ENCODE results near the gene SNAPC3.
"Not testable (repeated sequence)": the region's sequence is repeated elsewhere in the genome, so short reads cannot be mapped to it uniquely, and the experiment has no call there.

SNAPC3 gene

GRCh38 chr9:15423231-15423985, 732 bp downstream of the SNAPC3 start:
- no peak for DNase-seq

GRCh38 chr9:15426019-15426418, 3.3 kb downstream of the SNAPC3 start:
- no peak for DNase-seq

GRCh38 chr9:15427702-15428101, 5.0 kb downstream of the SNAPC3 start:
- not testable (repeated sequence) for DNase-seq

GRCh38 chr9:15430920-15431844, 8.5 kb downstream of the SNAPC3 start:
- DNase-seq, result no peak

GRCh38 chr9:15433191-15433590, 10.5 kb downstream of the SNAPC3 start:
- DNase-seq, result no peak

GRCh38 chr9:15433661-15434060, 11.0 kb downstream of the SNAPC3 start:
- DNase-seq, result no peak

- DNase-seq, result no peak
Measured at GRCh38 chr9:15438891-15439290, 16.2 kb downstream of the SNAPC3 start.

- DNase-seq, result not testable (repeated sequence)
Measured at GRCh38 chr9:15441841-15442240, 19.2 kb downstream of the SNAPC3 start.

GRCh38 chr9:15442264-15442663, 19.6 kb downstream of the SNAPC3 start:
- DNase-seq, result not testable (repeated sequence)

- no peak for DNase-seq
Measured at GRCh38 chr9:15444141-15444540, 21.5 kb downstream of the SNAPC3 start.

GRCh38 chr9:15453956-15454355, 31.3 kb downstream of the SNAPC3 start:
- no peak for DNase-seq

- no peak for DNase-seq
Measured at GRCh38 chr9:15461056-15461455, 38.4 kb downstream of the SNAPC3 start.

- DNase-seq, result no peak
Measured at GRCh38 chr9:15461601-15462000, 38.9 kb downstream of the SNAPC3 start.

GRCh38 chr9:15468145-15468544, 45.5 kb downstream of the SNAPC3 start:
- no peak for DNase-seq

GRCh38 chr9:15469406-15469805, 46.7 kb downstream of the SNAPC3 start:
- no peak for DNase-seq

- DNase-seq, result no peak
Measured at GRCh38 chr9:15469862-15470261, 47.2 kb downstream of the SNAPC3 start.

- DNase-seq, result no peak
Measured at GRCh38 chr9:15475923-15476536, 53.4 kb downstream of the SNAPC3 start.

- DNase-seq, result no peak
Measured at GRCh38 chr9:15480028-15480427, 57.4 kb downstream of the SNAPC3 start.

GRCh38 chr9:15482146-15482545, 59.5 kb downstream of the SNAPC3 start:
- DNase-seq, result no peak

GRCh38 chr9:15484802-15485201, 62.1 kb downstream of the SNAPC3 start:
- no peak for DNase-seq

- no peak for DNase-seq
Measured at GRCh38 chr9:15485836-15486666, 63.4 kb downstream of the SNAPC3 start.

- DNase-seq, result no peak
Measured at GRCh38 chr9:15491950-15492349, 69.3 kb downstream of the SNAPC3 start.

Data from retina (tissue), 1 donor.